Activated naive CD4-positive, alpha-beta T cell treated with anti-CD3 and anti-CD28 coated beads for 36 hours (primary cell): ENCODE results near the gene CCDC186. TPM values are rescaled to one million over a fixed set of nuclear protein-coding genes. Genes with fewer than 3 reads are reported as not detected.
"Not testable (repeated sequence)": the region's sequence is repeated elsewhere in the genome, so short reads cannot be mapped to it uniquely, and the experiment has no call there.

ENCODE experiments used
- CTCF ChIA-PET: fragments of 350-600 bp; sonication (Branson Sonifier 250); formaldehyde crosslinking; loops from one replicate; lab custom pipeline; 2021; ENCODE audit warnings: antibody characterized with exemption; lab: Charles Lee
- DNase-seq: peaks from one replicate; pipeline ENCODE4 v3.0.0-alpha.2; 2020
- H3K27ac Mint-ChIP-seq: one replicate; pipeline ENCODE4 v1.8.0; 2021; ENCODE audit warnings: mild to moderate bottlenecking, mixed read lengths
- H3K27me3 Mint-ChIP-seq: one replicate; pipeline ENCODE4 v1.8.0; 2021; ENCODE audit warnings: low read depth, mixed read lengths
- H3K36me3 Mint-ChIP-seq: one replicate; pipeline ENCODE4 v1.8.0; 2021; ENCODE audit warnings: low read depth, mixed read lengths
- H3K4me1 Mint-ChIP-seq: one replicate; pipeline ENCODE4 v1.8.0; 2021; ENCODE audit warnings: low read depth, mixed read lengths
- H3K4me3 Mint-ChIP-seq: one replicate; pipeline ENCODE4 v1.8.0; 2021; ENCODE audit warnings: mild to moderate bottlenecking, moderate library complexity, mixed read lengths
- H3K9me3 Mint-ChIP-seq: one replicate; pipeline ENCODE4 v1.8.0; 2021; ENCODE audit warnings: mixed read lengths
- intact Hi-C: fragments of 100-400 bp; cut with micrococcal nuclease; formaldehyde crosslinking; loops from one replicate; pipeline ENCODE4 v1.15.1; 2023
- total RNA-seq, 2 experiments: library from RNA; stranded (reverse); gene quantifications; one replicate each; pipeline ENCODE4 v1.2.3, GENCODE V29; 2021

CCDC186 gene
- total RNA-seq, 2 experiments from 2014 or later, result 10.3 to 13.7 TPM

- peaks cover 14% of the 10 kb centered on the region for H3K36me3 Mint-ChIP-seq
- no peaks in the 10 kb centered on the region for H3K27me3 Mint-ChIP-seq
- no peak overlapping the region for H3K4me3 Mint-ChIP-seq
- H3K4me1 Mint-ChIP-seq, result no peaks in the 10 kb centered on the region
- H3K9me3 Mint-ChIP-seq, result no peaks in the 10 kb centered on the region
- CTCF ChIA-PET, result no interaction called here
- DNase-seq, result no peak
- intact Hi-C loops, result no loop called here
- no peak overlapping the region for H3K27ac Mint-ChIP-seq
These were observed 32.0 kb downstream of the CCDC186 start for GRCh38 chr10:114142018-114142417.

GRCh38 chr10:114140827-114141226 is 33.2 kb downstream of the CCDC186 start:
- DNase-seq, H3K9me3 Mint-ChIP-seq, H3K4me3 Mint-ChIP-seq, H3K27me3 Mint-ChIP-seq, H3K27ac Mint-ChIP-seq, H3K4me1 Mint-ChIP-seq, CTCF ChIA-PET, intact Hi-C loops: not testable (repeated sequence)
- H3K36me3 Mint-ChIP-seq, result peaks cover 13% of the 10 kb centered on the region

DNA sequence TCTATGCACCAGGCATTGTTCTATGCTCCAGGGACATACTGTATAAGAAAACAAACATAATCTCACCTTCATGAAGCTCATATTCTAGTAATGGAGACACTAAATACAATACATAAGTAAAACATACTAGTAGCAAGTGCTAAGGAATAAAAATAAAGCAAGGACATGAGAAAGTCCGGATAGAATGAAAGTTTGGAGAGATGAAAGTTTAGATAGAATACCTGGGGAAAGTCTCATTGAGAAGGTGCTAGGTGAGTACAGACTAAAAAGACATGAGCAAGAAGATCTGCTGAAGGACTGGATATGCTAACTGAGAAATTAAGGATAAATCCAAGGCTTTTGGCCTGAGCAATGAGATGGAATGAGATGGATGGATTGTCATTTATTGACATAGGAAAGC is 34.0 kb downstream of the CCDC186 start:
- H3K4me1 Mint-ChIP-seq, result no peaks in the 10 kb centered on the region
- intact Hi-C loops, result no loop called here
- no peak overlapping the region for H3K4me3 Mint-ChIP-seq
- H3K9me3 Mint-ChIP-seq, result no peaks in the 10 kb centered on the region
- CTCF ChIA-PET, result no interaction called here
- no peaks in the 10 kb centered on the region for H3K27me3 Mint-ChIP-seq
- peaks cover 15% of the 10 kb centered on the region for H3K36me3 Mint-ChIP-seq
- no peak for DNase-seq
- no peak overlapping the region for H3K27ac Mint-ChIP-seq

- DNase-seq, result no peak
- intact Hi-C loops, result no loop called here
- H3K9me3 Mint-ChIP-seq, result no peaks in the 10 kb centered on the region
- no peaks in the 10 kb centered on the region for H3K27me3 Mint-ChIP-seq
- H3K4me3 Mint-ChIP-seq, result no peak overlapping the region
- no peaks in the 10 kb centered on the region for H3K4me1 Mint-ChIP-seq
- peaks cover 18% of the 10 kb centered on the region for H3K36me3 Mint-ChIP-seq
- H3K27ac Mint-ChIP-seq, result no peak overlapping the region
- CTCF ChIA-PET, result interaction anchor here (0.8 kb wide), 1 partner anchor 203 kb away, joined by 5 read pairs; no protein-coding TSS in a partner anchor
These were observed 35.4 kb downstream of the CCDC186 start for GRCh38 chr10:114138581-114138980.

DNA sequence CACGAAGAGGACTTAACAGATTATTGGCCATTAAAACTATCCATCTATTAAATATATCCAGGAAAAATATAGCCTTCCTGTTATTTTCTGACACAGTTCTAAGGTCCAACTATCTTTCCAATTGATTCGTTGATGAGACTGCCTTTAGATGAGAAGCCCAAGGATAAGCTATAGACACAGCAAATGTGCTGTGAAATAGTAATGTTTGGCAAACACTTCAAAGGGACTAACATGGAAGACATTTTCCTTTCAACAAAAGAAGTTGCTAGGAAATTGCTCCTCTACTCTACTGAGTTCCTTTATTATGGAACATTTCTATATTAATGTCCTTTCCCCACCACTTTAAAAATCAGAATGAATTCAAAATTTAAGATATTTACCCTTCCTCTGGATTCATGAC is 38.5 kb downstream of the CCDC186 start:
- no peaks in the 10 kb centered on the region for H3K9me3 Mint-ChIP-seq
- CTCF ChIA-PET, result no interaction called here
- no peak overlapping the region for H3K27ac Mint-ChIP-seq
- no peaks in the 10 kb centered on the region for H3K4me1 Mint-ChIP-seq
- intact Hi-C loops, result no loop called here
- H3K36me3 Mint-ChIP-seq, result peaks cover 27% of the 10 kb centered on the region
- H3K4me3 Mint-ChIP-seq, result no peak overlapping the region
- DNase-seq, result no peak
- no peaks in the 10 kb centered on the region for H3K27me3 Mint-ChIP-seq

DNA sequence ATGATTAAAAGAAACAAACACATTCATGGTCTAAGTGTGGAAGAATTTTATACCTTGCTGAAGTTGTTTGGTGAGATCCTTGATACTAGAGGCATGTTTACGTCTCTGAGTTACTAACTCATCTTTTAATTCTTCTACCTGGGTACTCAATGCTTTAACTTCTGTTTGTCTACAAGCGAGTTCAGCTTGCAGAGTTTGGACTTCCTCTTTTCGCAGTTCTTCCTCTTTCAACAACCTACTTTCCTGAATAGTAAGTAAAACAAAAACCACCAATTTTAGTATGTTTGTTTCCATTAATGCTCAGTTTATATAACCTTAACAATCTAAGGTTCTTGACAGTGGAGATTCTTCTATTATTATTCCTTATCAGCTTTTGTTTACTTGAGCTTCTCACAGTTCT is 42.9 kb downstream of the CCDC186 start:
- no peaks in the 10 kb centered on the region for H3K27me3 Mint-ChIP-seq
- H3K9me3 Mint-ChIP-seq, result no peaks in the 10 kb centered on the region
- H3K27ac Mint-ChIP-seq, result no peak overlapping the region
- CTCF ChIA-PET, result no interaction called here
- no peaks in the 10 kb centered on the region for H3K4me1 Mint-ChIP-seq
- intact Hi-C loops, result no loop called here
- H3K4me3 Mint-ChIP-seq, result no peak overlapping the region
- H3K36me3 Mint-ChIP-seq, result peaks cover 35% of the 10 kb centered on the region
- no peak for DNase-seq

DNA sequence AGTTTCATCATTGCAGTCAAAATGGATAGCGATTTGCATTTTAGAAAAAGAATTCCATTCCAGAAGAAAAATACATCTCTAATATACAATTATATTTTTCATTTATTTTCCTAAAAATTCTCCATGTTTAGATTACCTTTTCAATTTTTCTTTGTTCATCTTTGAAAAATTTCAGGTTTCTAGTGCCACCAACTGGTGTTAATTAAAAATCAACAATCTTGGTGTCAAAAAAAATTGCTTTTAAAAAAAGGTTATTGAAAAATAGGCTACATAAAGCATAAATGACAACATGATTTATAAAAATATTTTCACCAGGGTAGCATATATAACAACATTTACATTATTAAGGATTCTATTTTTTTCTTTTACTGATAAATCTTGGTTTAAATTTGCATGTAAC is 53.0 kb downstream of the CCDC186 start:
- H3K4me3 Mint-ChIP-seq, result no peak overlapping the region
- H3K27me3 Mint-ChIP-seq, result no peaks in the 10 kb centered on the region
- H3K9me3 Mint-ChIP-seq, result no peaks in the 10 kb centered on the region
- H3K27ac Mint-ChIP-seq, result no peak overlapping the region
- no peaks in the 10 kb centered on the region for H3K4me1 Mint-ChIP-seq
- CTCF ChIA-PET, result no interaction called here
- DNase-seq, result no peak
- peaks cover 7% of the 10 kb centered on the region for H3K36me3 Mint-ChIP-seq
- intact Hi-C loops, result no loop called here

DNA sequence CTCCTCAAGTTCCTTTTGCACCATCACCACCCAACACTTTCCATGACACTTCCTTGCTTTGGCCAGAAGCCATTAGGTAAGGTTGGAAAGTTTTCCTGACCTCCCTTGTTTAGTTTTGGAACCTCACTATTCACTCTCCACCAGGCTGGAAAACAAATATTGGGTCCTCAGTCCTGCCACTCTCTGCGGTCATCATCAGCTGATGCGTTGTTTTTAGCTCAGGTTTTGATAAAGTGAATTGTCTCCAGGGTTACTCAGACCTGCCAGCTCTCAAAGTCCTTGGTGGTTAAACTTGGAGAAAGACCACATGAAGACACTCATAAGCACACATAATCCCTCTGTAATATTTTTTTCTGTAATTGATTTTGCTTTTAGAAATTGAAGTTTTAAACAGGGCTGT is 55.5 kb downstream of the CCDC186 start:
- Mint-ChIP-seq H3K27ac (no peak overlapping the region), H3K9me3 (no peaks in the 10 kb centered on the region), H3K4me3 (no peak overlapping the region), H3K27me3 (no peaks in the 10 kb centered on the region), H3K36me3 (peaks cover 3% of the 10 kb centered on the region), H3K4me1 (no peaks in the 10 kb centered on the region)
- intact Hi-C loops, result loop anchor here (5.0 kb wide), 1 partner anchor 119 kb away; the partner anchor contains the start of gene VWA2
- CTCF ChIA-PET, result no interaction called here
- no peak for DNase-seq

- Mint-ChIP-seq H3K27me3 (no peaks in the 10 kb centered on the region), H3K36me3 (peaks cover 3% of the 10 kb centered on the region), H3K27ac (no peak overlapping the region), H3K4me3 (no peak overlapping the region), H3K4me1 (no peaks in the 10 kb centered on the region), H3K9me3 (no peaks in the 10 kb centered on the region)
- CTCF ChIA-PET, result no interaction called here
- no peak for DNase-seq
- intact Hi-C loops, result loop anchor here (5.0 kb wide), 1 partner anchor 120 kb away; the partner anchor contains the start of gene VWA2
These were observed 56.3 kb downstream of the CCDC186 start for GRCh38 chr10:114117728-114118127.

- no peaks in the 10 kb centered on the region for H3K4me1 Mint-ChIP-seq
- intact Hi-C loops, result loop anchor here (5.0 kb wide), 1 partner anchor 121 kb away; the partner anchor contains the start of gene VWA2
- H3K36me3 Mint-ChIP-seq, result no peaks in the 10 kb centered on the region
- no peak for DNase-seq
- no peak overlapping the region for H3K27ac Mint-ChIP-seq
- no peak overlapping the region for H3K4me3 Mint-ChIP-seq
- CTCF ChIA-PET, result no interaction called here
- H3K27me3 Mint-ChIP-seq, result no peaks in the 10 kb centered on the region
- no peaks in the 10 kb centered on the region for H3K9me3 Mint-ChIP-seq
These were observed 58.1 kb downstream of the CCDC186 start for GRCh38 chr10:114115661-114116445.

GRCh38 chr10:114110174-114110972 is 63.6 kb downstream of the CCDC186 start:
- no peaks in the 10 kb centered on the region for H3K36me3 Mint-ChIP-seq
- no peaks in the 10 kb centered on the region for H3K4me1 Mint-ChIP-seq
- CTCF ChIA-PET, result interaction anchor here (0.9 to 1.0 kb wide), 2 partner anchors 10 to 312 kb away, joined by 3 to 4 read pairs; no protein-coding TSS in a partner anchor
- DNase-seq, result no peak
- intact Hi-C loops, result no loop called here
- H3K9me3 Mint-ChIP-seq, result no peaks in the 10 kb centered on the region
- H3K4me3 Mint-ChIP-seq, result no peak overlapping the region
- no peak overlapping the region for H3K27ac Mint-ChIP-seq
- peaks cover 3% of the 10 kb centered on the region for H3K27me3 Mint-ChIP-seq

DNA sequence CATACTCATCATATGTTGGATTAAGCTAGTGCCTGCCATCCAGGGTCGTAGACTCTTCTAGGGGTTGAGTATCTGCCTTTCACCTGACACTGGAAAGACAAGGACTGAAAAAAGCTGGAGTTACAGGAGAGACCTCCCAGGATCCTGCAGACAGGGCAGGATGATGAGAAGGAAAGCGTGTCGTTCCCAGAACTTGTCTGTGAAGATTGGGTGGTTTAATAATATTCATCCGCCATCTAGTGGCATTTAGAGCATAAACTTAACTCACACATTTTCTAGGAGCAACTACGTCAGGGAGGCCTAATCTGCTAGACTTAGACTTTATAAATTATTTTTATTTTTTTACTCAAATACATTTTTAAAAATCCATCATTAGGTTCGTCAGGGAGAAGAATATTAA is 70.7 kb downstream of the CCDC186 start:
- no peaks in the 10 kb centered on the region for H3K9me3 Mint-ChIP-seq
- CTCF ChIA-PET, result interaction anchor here (0.7 to 5.1 kb wide), 15 partner anchors 10 to 745 kb away, joined by 3 to 68 read pairs (median 3); partner anchors contain the start of gene VWA2
- H3K36me3 Mint-ChIP-seq, result no peaks in the 10 kb centered on the region
- intact Hi-C loops, result loop anchor here (1.0 kb wide), 3 partner anchors 304 to 398 kb away; no protein-coding TSS in a partner anchor
- H3K4me3 Mint-ChIP-seq, result no peak overlapping the region
- peaks cover 31% of the 10 kb centered on the region for H3K27me3 Mint-ChIP-seq
- peaks cover 18% of the 10 kb centered on the region for H3K4me1 Mint-ChIP-seq
- no peak overlapping the region for H3K27ac Mint-ChIP-seq
- no peak for DNase-seq
